ENCODE measurements around the gene LCE2A. TPM values are rescaled to one million over a fixed set of nuclear protein-coding genes. Genes with fewer than 3 reads are reported as not detected.

LCE2A gene
- total RNA-seq, 1 experiment from 2014 or later: not detected

- Histone ChIP-seq H2BK120ac (ENCODE audit: low read depth, low read length, poor library complexity, severe bottlenecking) (no peak overlapping the region), H3K9me3 (ENCODE audit: control insufficient read depth, low read depth, low read length) (peaks cover 76% of the 10 kb centered on the region), H3K56ac (ENCODE audit: insufficient read length, low read depth, low read length) (no peak overlapping the region), H4K20me1 (ENCODE audit: control insufficient read depth, insufficient read depth, insufficient read length) (no peaks in the 10 kb centered on the region), H3K27ac (ENCODE audit: insufficient read length, low read depth, low read length) (no peak overlapping the region), H2AFZ (ENCODE audit: low read length) (no peak overlapping the region), H3K4me2 (ENCODE audit: insufficient read depth, insufficient read length, low read length) (no peak overlapping the region), H3K14ac (ENCODE audit: insufficient read depth, low read length) (no peak overlapping the region), H2BK20ac (ENCODE audit: low read depth, low read length, poor library complexity, severe bottlenecking) (no peak overlapping the region), H3K18ac (ENCODE audit: insufficient read length, low read depth, low read length) (no peak overlapping the region), H2AK5ac (ENCODE audit: insufficient read length, low read length) (no peak overlapping the region), H3T11ph (ENCODE audit: low read length) (no peak overlapping the region), H3K79me1 (ENCODE audit: insufficient read depth, low read depth, low read length, poor library complexity, severe bottlenecking) (no peaks in the 10 kb centered on the region), H3K23ac (ENCODE audit: insufficient read length, low read depth, low read length) (no peak overlapping the region), H2BK12ac (ENCODE audit: insufficient read length, low read depth, low read length) (no peak overlapping the region), H3K23me2 (ENCODE audit: insufficient read length, low read depth, low read length, poor library complexity, severe bottlenecking) (no peaks in the 10 kb centered on the region), H4K8ac (replicated peaks; ENCODE audit: insufficient read length, low read depth, low read length) (no peak overlapping the region), H3K4ac (ENCODE audit: low read depth, low read length) (no peak overlapping the region), H3K9ac (ENCODE audit: extremely low read depth, insufficient read length, low read length) (no peak overlapping the region), H4K91ac (ENCODE audit: insufficient read length, low read depth, low read length) (no peak overlapping the region), H3K27me3 (ENCODE audit: insufficient read depth, low read length) (no peaks in the 10 kb centered on the region), H2BK5ac (ENCODE audit: insufficient read length, low read length) (no peak overlapping the region), H2BK15ac (ENCODE audit: low read depth, low read length) (no peak overlapping the region), H3K4me1 (ENCODE audit: insufficient read depth, low read length) (no peaks in the 10 kb centered on the region), H4K5ac (ENCODE audit: insufficient read length, low read depth, low read length) (no peak overlapping the region), H3K79me2 (ENCODE audit: insufficient read depth, low read length) (no peaks in the 10 kb centered on the region)
- DNase-seq: peak; percentile 34
- Mint-ChIP-seq H3K4me3 (no peak overlapping the region), H3K9me3 (peaks cover 89 to 94% of the 10 kb centered on the region in 2 experiments), H3K27me3 (ENCODE audit: low read depth) (no peaks in the 10 kb centered on the region; the same call in 1 of the 2 replicates), H3K27ac (no peak overlapping the region), H3K36me3 (ENCODE audit: insufficient read depth in 1 of 3, low read depth in 3 of 3) (peaks cover 0 to 19% (median 9%) of the 10 kb centered on the region in 3 experiments; a peak in 5 of 7 replicates), H3K4me1 (no peaks in the 10 kb centered on the region)
- no CpG with 5 or more reads among the region's 10 CpGs for WGBS (ENCODE audit: extremely low coverage, insufficient read length, low lambda C conversion rate)
- TF ChIP-seq CTCF (conservative IDR thresholded peaks at IDR 0.05): peak; percentile 59
These were observed 44.0 kb upstream of the LCE2A start for GRCh38 chr1:152654110-152654509.

Measured in H9 (cell line).